ENCODE results near the gene STRN3.

DNA sequence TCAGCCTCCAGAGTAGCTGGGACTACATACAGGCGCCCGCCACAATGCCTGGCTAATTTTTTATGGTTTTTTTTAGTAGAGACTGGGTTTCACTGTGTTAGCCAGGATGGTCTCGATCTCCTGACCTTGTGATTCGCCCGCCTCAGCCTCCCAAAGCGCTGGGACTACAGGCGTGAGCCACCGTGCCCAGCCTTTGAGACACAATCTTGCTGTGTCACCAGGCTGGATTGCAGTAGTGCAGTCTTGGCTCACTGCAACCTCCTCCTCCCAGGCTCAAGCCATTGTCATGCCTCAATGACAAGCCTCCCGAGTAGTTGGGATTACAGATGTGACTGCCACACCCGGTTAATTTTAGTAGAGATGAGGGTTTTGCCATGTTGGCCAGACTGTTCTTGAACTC lies 21.3 kb upstream of the STRN3 start:
- no peak for TF ChIP-seq POLR2AphosphoS5 (IDR thresholded peaks at IDR 0.05; ENCODE audit: borderline replicate concordance, low read depth, low read length)
- no peak for TF ChIP-seq EZH2 (IDR thresholded peaks at IDR 0.05)
- no peak for TF ChIP-seq FOXP2 (optimal IDR thresholded peaks at IDR 0.05; ENCODE audit: control extremely low read depth, extremely low read length, insufficient read depth)
